ENCODE measurements around the gene PPT2.
A peak's percentile ranks its signal among the peaks of the same experiment; 100 is the strongest.
"Not testable (repeated sequence)": the region's sequence is repeated elsewhere in the genome, so short reads cannot be mapped to it uniquely, and the experiment has no call there.

The PPT2 gene

GRCh38 chr6:32127717-32128592, 26.0 kb upstream of the PPT2 start, which contains the start of gene ATF6B:
Gene ATF6B, minus strand, starts transcription at chr6:32128246. Its CDS starts 39 bp downstream, at chr6:32128207.
- peak; percentile 100 for DNase-seq

- DNase-seq: no peak
Observed at GRCh38 chr6:32128751-32129296, 25.1 kb upstream of the PPT2 start.

- no peak for DNase-seq
Observed at GRCh38 chr6:32129297-32130088, 24.4 kb upstream of the PPT2 start.

GRCh38 chr6:32131439-32131948, 22.4 kb upstream of the PPT2 start:
- DNase-seq: no peak

- no peak for DNase-seq
Observed at GRCh38 chr6:32132110-32132509, 21.8 kb upstream of the PPT2 start.

GRCh38 chr6:32133786-32134185, 20.2 kb upstream of the PPT2 start:
- DNase-seq: no peak

- DNase-seq: no peak
Observed at GRCh38 chr6:32137454-32137853, 16.5 kb upstream of the PPT2 start.

- DNase-seq: no peak
Observed at GRCh38 chr6:32139590-32139989, 14.4 kb upstream of the PPT2 start.

GRCh38 chr6:32140420-32141046, 13.4 kb upstream of the PPT2 start:
- DNase-seq: no peak

- DNase-seq: not testable (repeated sequence)
Observed at GRCh38 chr6:32144238-32144637, 9.7 kb upstream of the PPT2 start.

GRCh38 chr6:32146287-32146686, 7.7 kb upstream of the PPT2 start:
- DNase-seq: no peak

GRCh38 chr6:32146687-32147086, 7.3 kb upstream of the PPT2 start:
- DNase-seq: no peak

GRCh38 chr6:32147401-32148132, 6.4 kb upstream of the PPT2 start:
- DNase-seq: no peak

- peak; percentile 84 for DNase-seq
Observed at GRCh38 chr6:32148289-32149091, 5.5 kb upstream of the PPT2 start.

- DNase-seq: no peak
Observed at GRCh38 chr6:32149092-32149755, 4.7 kb upstream of the PPT2 start.

- no peak for DNase-seq
Observed at GRCh38 chr6:32149932-32150870, 3.7 kb upstream of the PPT2 start.

- DNase-seq: no peak
Observed at GRCh38 chr6:32151181-32151862, 2.6 kb upstream of the PPT2 start.

- no peak for DNase-seq
Observed at GRCh38 chr6:32151863-32152768, 1.8 kb upstream of the PPT2 start, which contains the start of gene PRRT1. Gene PRRT1, minus strand, starts transcription at chr6:32151939. Its CDS starts 112 bp downstream, at chr6:32151827.

All from inflammatory macrophage treated with lipopolysaccharide for 4 hours (primary cell).